B cell (primary cell): ENCODE data around the gene KATNB1. TPM values are rescaled to one million over a fixed set of nuclear protein-coding genes. Genes with fewer than 3 reads are reported as not detected.

Source experiments
- ATAC-seq: fragments of 200-7000 bp; cut with Tn5 transposase; one replicate; pipeline ENCODE4 v1.10.0; 2021; ENCODE audit warnings: low read depth, mild to moderate bottlenecking, moderate number of reproducible peaks, moderate library complexity
- CTCF ChIA-PET: fragments of 350-600 bp; sonication (Branson Sonifier 250); formaldehyde crosslinking; loops from one replicate; lab custom pipeline; 2021; ENCODE audit warnings: antibody characterized with exemption, inconsistent platforms; lab: Charles Lee
- POLR2A ChIA-PET: fragments of 350-600 bp; sonication (Branson Sonifier 250); formaldehyde crosslinking; loops from one replicate; lab custom pipeline; 2021; ENCODE audit warnings: antibody characterized with exemption; lab: Charles Lee
- DNase-seq: peaks from one replicate; pipeline ENCODE4 v3.0.0; 2013
- H2AFZ ChIP-seq: 2 replicates; pipeline ENCODE4 v1.6.1; 2012; ENCODE audit warnings: mild to moderate bottlenecking, low read depth, low read length; ENCODE audit not compliant: insufficient read depth, poor library complexity, severe bottlenecking
- H3K27ac ChIP-seq, 2 donors: 1 replicate in 1 of 2; 2 replicates in 1 of 2; pipeline ENCODE4 v1.5.1; 2012 to 2013; ENCODE audit warnings: low read length in 2 of 2, mild to moderate bottlenecking in 2 of 2, moderate library complexity in 1 of 2
- H3K27me3 ChIP-seq, 4 experiments: fragments of 200-600 bp in 1 of 4; sonication (generic) in 1 of 4; replicated peaks in 1 of 4; 1 replicate in 2 of 4; 2 replicates in 2 of 4; pipeline versions ENCODE4 v1.6.1 to v1.7.0; 2013 to 2016; ENCODE audit warnings: low read length in 3 of 4, mild to moderate bottlenecking in 2 of 4, mixed read lengths in 1 of 4, moderate library complexity in 1 of 4; ENCODE audit not compliant: insufficient read depth in 4 of 4, control insufficient read depth in 3 of 4; ENCODE audit errors: control extremely low read depth in 1 of 4
- H3K36me3 ChIP-seq, 2 experiments: replicated peaks in 1 of 2; 1 replicate in 1 of 2; 2 replicates in 1 of 2; pipeline versions ENCODE4 v1.6.1 to v1.7.1; 2013; ENCODE audit warnings: low read length in 1 of 2; ENCODE audit not compliant: insufficient read depth in 2 of 2, control insufficient read depth in 1 of 2; ENCODE audit errors: control extremely low read depth in 1 of 2, extremely low read depth in 1 of 2
- H3K4me1 ChIP-seq, 2 donors: fragments of 200-600 bp in 1 of 2; sonication (generic) in 1 of 2; 1 replicate in 1 of 2; 2 replicates in 1 of 2; pipeline versions ENCODE4 v1.5.1 to v1.6.1; 2013 to 2017; ENCODE audit warnings: low read length in 2 of 2; ENCODE audit not compliant: control insufficient read depth in 2 of 2, insufficient read depth in 2 of 2
- H3K4me2 ChIP-seq: replicated peaks from 2 replicates; pipeline ENCODE3; 2012; ENCODE audit warnings: mild to moderate bottlenecking, low read depth, low read length; ENCODE audit not compliant: poor library complexity, severe bottlenecking
- H3K4me3 ChIP-seq, 5 experiments: fragments of 200-600 bp in 1 of 5; sonication (generic) in 1 of 5; 1 replicate in 3 of 5; 2 replicates in 2 of 5; pipeline versions ENCODE4 v1.5.1 to v1.7.0; 2011 to 2016; ENCODE audit warnings: low read length in 4 of 5, mild to moderate bottlenecking in 4 of 5, low read depth in 2 of 5, control low read depth in 1 of 5, moderate library complexity in 1 of 5; ENCODE audit not compliant: insufficient read depth in 1 of 5; ENCODE audit errors: control extremely low read depth in 1 of 5, extremely low read depth in 1 of 5
- H3K79me2 ChIP-seq: fragments of 200-600 bp; sonication (generic); one replicate; pipeline ENCODE4 v1.6.0; 2016; ENCODE audit warnings: low read length; ENCODE audit not compliant: control insufficient read depth, insufficient read depth
- H3K9ac ChIP-seq: fragments of 200-600 bp; sonication (generic); 2 replicates; pipeline ENCODE4 v1.6.1; 2017; ENCODE audit warnings: mild to moderate bottlenecking, low read length, moderate library complexity
- H3K9me3 ChIP-seq, 3 donors: one replicate each; pipeline versions ENCODE4 v1.6.1 to v1.7.1; 2013; ENCODE audit warnings: low read length in 2 of 3; ENCODE audit not compliant: control insufficient read depth in 2 of 3, insufficient read depth in 1 of 3; ENCODE audit errors: control extremely low read depth in 1 of 3
- H4K20me1 ChIP-seq: 2 replicates; pipeline ENCODE4 v1.6.0; 2012; ENCODE audit warnings: mild to moderate bottlenecking, low read length; ENCODE audit not compliant: insufficient read depth, control insufficient read depth, poor library complexity, severe bottlenecking
- H3K27ac Mint-ChIP-seq: one replicate; pipeline ENCODE4 v1.8.0; 2021; ENCODE audit warnings: mixed read lengths
- H3K27me3 Mint-ChIP-seq: one replicate; pipeline ENCODE4 v1.8.0; 2021; ENCODE audit warnings: mixed read lengths
- H3K4me1 Mint-ChIP-seq: one replicate; pipeline ENCODE4 v1.8.0; 2021; ENCODE audit warnings: mixed read lengths
- H3K4me3 Mint-ChIP-seq: one replicate; pipeline ENCODE4 v1.8.0; 2021; ENCODE audit warnings: mixed read lengths
- H3K9me3 Mint-ChIP-seq: one replicate; pipeline ENCODE4 v1.8.0; 2022; ENCODE audit warnings: mixed read lengths; ENCODE audit not compliant: insufficient read depth
- EZH2 ChIP-seq: IDR thresholded peaks from 2 replicates; pipeline ENCODE4 v1.6.1; 2012; ENCODE audit warnings: borderline replicate concordance, low read depth, mild to moderate bottlenecking, moderate library complexity, low read length; ENCODE audit not compliant: insufficient read depth, poor library complexity, severe bottlenecking
- WGBS: methylation state at CpG from one replicate; pipeline ENCODE4 v1.1.5; 2013; ENCODE audit warnings: missing lambda C conversion rate; ENCODE audit not compliant: insufficient coverage; 5-methylcytosine and 5-hydroxymethylcytosine counted together
- intact Hi-C: fragments of 100-400 bp; cut with micrococcal nuclease; formaldehyde crosslinking; loops from one replicate; pipeline ENCODE4 v1.10.0; 2022
- polyA plus RNA-seq: library from polyadenylated mRNA; depleted of rRNA; stranded (reverse); fragments of >200 nt; gene quantifications from 2 replicates; pipeline ENCODE4 v1.2.3, GENCODE V29; 2012
- total RNA-seq, 2 donors: library from RNA; stranded (reverse); fragments of 120-200 nt in 1 of 2; gene quantifications; 1 replicate in 1 of 2; 2 replicates in 1 of 2; pipeline versions ENCODE4 v1.2.3 to v1.2.4, GENCODE V29; 2013 to 2022
- TF ChIP-seq, protein P1 (sequence below): fragments of 200-600 bp; IDR thresholded peaks from one replicate; pipeline ENCODE4 v1.8.0; 2022; ENCODE audit warnings: antibody characterized with exemption, mild to moderate bottlenecking

KATNB1 gene
- total and polyA plus RNA-seq, 2 donors (not counting 1 experiment from before 2014, with no cell fraction given): 20.3 to 29.0 TPM

- Histone ChIP-seq H4K20me1 (no peaks in the 10 kb centered on the region), H3K79me2 (no peaks in the 10 kb centered on the region), H3K27ac (no peak overlapping the region), H3K4me2 (no peak overlapping the region), H3K27me3 (no peaks in the 10 kb centered on the region), H2AFZ (no peak overlapping the region), H3K4me3 (no peak overlapping the region), H3K9me3 (no peaks in the 10 kb centered on the region), H3K36me3 (peaks cover 0 to 3% of the 10 kb centered on the region in 2 experiments), H3K4me1 (peaks cover 0 to 3% of the 10 kb centered on the region in 2 donors), H3K9ac (no peak overlapping the region)
- DNase-seq (no peak), ATAC-seq (no peak)
- 96% methylated on average over 30 of the region's 32 CpGs for WGBS
- POLR2A ChIA-PET: no interaction called here
- no peaks in the 10 kb centered on the region for H3K4me1 Mint-ChIP-seq
- H3K27me3 Mint-ChIP-seq: no peaks in the 10 kb centered on the region
- CTCF ChIA-PET: no interaction called here
- TF ChIP-seq EZH2: no peak
- TF ChIP-seq, protein P1, sequence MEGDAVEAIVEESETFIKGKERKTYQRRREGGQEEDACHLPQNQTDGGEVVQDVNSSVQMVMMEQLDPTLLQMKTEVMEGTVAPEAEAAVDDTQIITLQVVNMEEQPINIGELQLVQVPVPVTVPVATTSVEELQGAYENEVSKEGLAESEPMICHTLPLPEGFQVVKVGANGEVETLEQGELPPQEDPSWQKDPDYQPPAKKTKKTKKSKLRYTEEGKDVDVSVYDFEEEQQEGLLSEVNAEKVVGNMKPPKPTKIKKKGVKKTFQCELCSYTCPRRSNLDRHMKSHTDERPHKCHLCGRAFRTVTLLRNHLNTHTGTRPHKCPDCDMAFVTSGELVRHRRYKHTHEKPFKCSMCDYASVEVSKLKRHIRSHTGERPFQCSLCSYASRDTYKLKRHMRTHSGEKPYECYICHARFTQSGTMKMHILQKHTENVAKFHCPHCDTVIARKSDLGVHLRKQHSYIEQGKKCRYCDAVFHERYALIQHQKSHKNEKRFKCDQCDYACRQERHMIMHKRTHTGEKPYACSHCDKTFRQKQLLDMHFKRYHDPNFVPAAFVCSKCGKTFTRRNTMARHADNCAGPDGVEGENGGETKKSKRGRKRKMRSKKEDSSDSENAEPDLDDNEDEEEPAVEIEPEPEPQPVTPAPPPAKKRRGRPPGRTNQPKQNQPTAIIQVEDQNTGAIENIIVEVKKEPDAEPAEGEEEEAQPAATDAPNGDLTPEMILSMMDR: no peak
- no peaks in the 10 kb centered on the region for H3K9me3 Mint-ChIP-seq
- intact Hi-C loops: no loop called here
- H3K27ac Mint-ChIP-seq: no peak overlapping the region
- H3K4me3 Mint-ChIP-seq: no peak overlapping the region
Measured at GRCh38 chr16:57753448-57754353, 18.1 kb downstream of the KATNB1 start.
